OCI-LY7 (cell line): ENCODE measurements around the gene CBR3.

ENCODE experiments used
- CTCF ChIP-seq: fragments of 200-600 bp; sonication (generic); conservative IDR thresholded peaks from 2 replicates; pipeline ENCODE4 v1.5.1; 2014; ENCODE audit warnings: mild to moderate bottlenecking, antibody characterized with exemption, low read length, moderate library complexity, mixed read lengths
- EZH2phosphoT487 ChIP-seq: fragments of 200-600 bp; sonication (generic); IDR thresholded peaks from 2 replicates; pipeline ENCODE4 v1.6.1; 2018; ENCODE audit warnings: low read depth, borderline replicate concordance, mild to moderate bottlenecking, mixed run types, antibody characterized with exemption, low read length, moderate library complexity, mixed read lengths

GRCh38 chr21:36122977-36123376, 11.9 kb upstream of the CBR3 start:
- TF ChIP-seq CTCF (peak; percentile 58; the same call in 1 of the 2 replicates), EZH2phosphoT487 (no peak)
